ENCODE results near the gene WFIKKN1. TPM values are rescaled to one million over a fixed set of nuclear protein-coding genes. Genes with fewer than 3 reads are reported as not detected.

WFIKKN1 gene
- total and polyA plus RNA-seq, 2 donors from 2014 or later = 0.69 to 1.8 TPM

GRCh38 chr16:661184-661821 is 30.5 kb downstream of the WFIKKN1 start:
- H3K9ac ChIP-seq (ENCODE audit: low read length in 3 of 3) = peak overlapping the region in 1 of 3 donors; percentile 19
- H3K36me3 ChIP-seq (ENCODE audit: control insufficient read depth in 2 of 3, insufficient read depth in 3 of 3, low read length in 3 of 3) = no peaks in the 10 kb centered on the region
- DNase-seq (no peak), FAIRE-seq (no peak)
- intact Hi-C loops (cut with DNase I) = no loop called here
- H3K27me3 ChIP-seq (ENCODE audit: control insufficient read depth, insufficient read depth, low read length) = no peaks in the 10 kb centered on the region
- H3K27ac ChIP-seq (ENCODE audit: low read depth in 2 of 2, low read length in 2 of 2) = peak overlapping the region in 1 of 2 donors; percentile 13
- H3K4me3 ChIP-seq (ENCODE audit: low read length in 3 of 3) = no peak overlapping the region
- no peak for TF ChIP-seq CTCF (IDR thresholded peaks at IDR 0.05; ENCODE audit: borderline replicate concordance, extremely low read depth, insufficient read depth)
- H3K4me1 ChIP-seq (ENCODE audit: control insufficient read depth in 2 of 3, insufficient read depth in 2 of 3, low read depth in 1 of 3, low read length in 3 of 3) = peaks cover 0 to 10% (median 0%) of the 10 kb centered on the region in 3 donors
- no peaks in the 10 kb centered on the region for H3K9me3 ChIP-seq (ENCODE audit: control insufficient read depth in 2 of 3, insufficient read depth in 1 of 3, low read length in 3 of 3)

GRCh38 chr16:662095-662494 is 31.3 kb downstream of the WFIKKN1 start:
- Histone ChIP-seq H3K4me3 (ENCODE audit: low read length in 3 of 3) (no peak overlapping the region), H3K27me3 (ENCODE audit: control insufficient read depth, insufficient read depth, low read length) (no peaks in the 10 kb centered on the region), H3K9me3 (ENCODE audit: control insufficient read depth in 2 of 3, insufficient read depth in 1 of 3, low read length in 3 of 3) (no peaks in the 10 kb centered on the region), H3K9ac (ENCODE audit: low read length in 3 of 3) (no peak overlapping the region), H3K4me1 (ENCODE audit: control insufficient read depth in 2 of 3, insufficient read depth in 2 of 3, low read depth in 1 of 3, low read length in 3 of 3) (peaks cover 0 to 10% (median 0%) of the 10 kb centered on the region in 3 donors), H3K36me3 (ENCODE audit: control insufficient read depth in 2 of 3, insufficient read depth in 3 of 3, low read length in 3 of 3) (no peaks in the 10 kb centered on the region), H3K27ac (ENCODE audit: low read depth in 2 of 2, low read length in 2 of 2) (no peak overlapping the region)
- FAIRE-seq = no peak
- no peak for TF ChIP-seq CTCF (IDR thresholded peaks at IDR 0.05; ENCODE audit: borderline replicate concordance, extremely low read depth, insufficient read depth)
- no peak for DNase-seq
- intact Hi-C loops (cut with DNase I) = no loop called here

- no peak for FAIRE-seq
- no peak for TF ChIP-seq CTCF (IDR thresholded peaks at IDR 0.05; ENCODE audit: borderline replicate concordance, extremely low read depth, insufficient read depth)
These were observed 31.8 kb downstream of the WFIKKN1 start for GRCh38 chr16:662597-662996.

More at GRCh38 chr16:662597-662996, 31.8 kb downstream of the WFIKKN1 start:
- intact Hi-C loops (cut with DNase I) = no loop called here
- Histone ChIP-seq H3K27ac (ENCODE audit: low read depth in 2 of 2, low read length in 2 of 2) (no peak overlapping the region), H3K9ac (ENCODE audit: low read length in 3 of 3) (no peak overlapping the region), H3K4me3 (ENCODE audit: low read length in 3 of 3) (no peak overlapping the region), H3K9me3 (ENCODE audit: control insufficient read depth in 2 of 3, insufficient read depth in 1 of 3, low read length in 3 of 3) (no peaks in the 10 kb centered on the region), H3K27me3 (ENCODE audit: control insufficient read depth, insufficient read depth, low read length) (no peaks in the 10 kb centered on the region), H3K36me3 (ENCODE audit: control insufficient read depth in 2 of 3, insufficient read depth in 3 of 3, low read length in 3 of 3) (no peaks in the 10 kb centered on the region), H3K4me1 (ENCODE audit: control insufficient read depth in 2 of 3, insufficient read depth in 2 of 3, low read depth in 1 of 3, low read length in 3 of 3) (peaks cover 0 to 15% (median 3%) of the 10 kb centered on the region in 3 donors)
- no peak for DNase-seq

All from kidney (tissue), 14 donors.